Measurements from ENCODE around the gene ZC3H7A. TPM values are rescaled to one million over a fixed set of nuclear protein-coding genes. Genes with fewer than 3 reads are reported as not detected.

The ZC3H7A gene
- total RNA-seq, 1 donor from 2014 or later: 163 TPM

GRCh38 chr16:11794447-11794846 lies 2.6 kb downstream of the ZC3H7A start:
- ChIA-PET CTCF (no interaction called here), POLR2A (interaction anchor here (0.6 to 10.9 kb wide), 3 partner anchors 11 to 53 kb away, joined by 3 to 182 read pairs (median 151); partner anchors contain the start of gene TXNDC11)
- ATAC-seq (ENCODE audit: low read depth): no peak
- Mint-ChIP-seq H3K27ac (peak overlapping the region; percentile 86), H3K4me3 (peak overlapping the region; percentile 89), H3K36me3 (ENCODE audit: low read depth) (peaks cover 53% of the 10 kb centered on the region), H3K27me3 (no peaks in the 10 kb centered on the region), H3K9me3 (no peaks in the 10 kb centered on the region), H3K4me1 (peaks cover 73% of the 10 kb centered on the region)
- no peak for DNase-seq
- TF ChIP-seq CTCF (IDR thresholded peaks at IDR 0.05): no peak
- intact Hi-C loops (cut with micrococcal nuclease): no loop called here

- peaks cover 68% of the 10 kb centered on the region for H3K4me1 Mint-ChIP-seq
- ChIA-PET CTCF (interaction anchor here (0.7 kb wide), 1 partner anchor 262 kb away, joined by 3 read pairs; no protein-coding TSS in a partner anchor), POLR2A (interaction anchor here (0.6 to 10.9 kb wide), 5 partner anchors 11 to 51 kb away, joined by 3 to 182 read pairs (median 3); partner anchors contain the start of gene TXNDC11)
These were observed 3.2 kb downstream of the ZC3H7A start for GRCh38 chr16:11793840-11794239.

GRCh38 chr16:11792410-11793241 lies 4.4 kb downstream of the ZC3H7A start:
- Mint-ChIP-seq H3K36me3 (ENCODE audit: low read depth) (peaks cover 54% of the 10 kb centered on the region), H3K4me1 (peaks cover 63% of the 10 kb centered on the region), H3K9me3 (no peaks in the 10 kb centered on the region), H3K27ac (peak overlapping the region; percentile 31), H3K4me3 (peak overlapping the region; percentile 11), H3K27me3 (no peaks in the 10 kb centered on the region)
- intact Hi-C loops (cut with micrococcal nuclease): no loop called here
- TF ChIP-seq CTCF (IDR thresholded peaks at IDR 0.05): no peak
- ChIA-PET POLR2A (interaction anchor here (0.7 to 10.9 kb wide), 7 partner anchors 9 to 51 kb away, joined by 3 to 182 read pairs (median 3); partner anchors contain the start of gene TXNDC11), CTCF (interaction anchor here (0.6 to 1.8 kb wide), 3 partner anchors 9 to 295 kb away, joined by 4 read pairs; no protein-coding TSS in a partner anchor)
- ATAC-seq (ENCODE audit: low read depth): no peak
- no peak for DNase-seq

More at GRCh38 chr16:11793840-11794239, 3.2 kb downstream of the ZC3H7A start:
- no peak for TF ChIP-seq CTCF (IDR thresholded peaks at IDR 0.05)
- Mint-ChIP-seq H3K9me3 (no peaks in the 10 kb centered on the region), H3K27me3 (no peaks in the 10 kb centered on the region), H3K36me3 (ENCODE audit: low read depth) (peaks cover 53% of the 10 kb centered on the region), H3K4me3 (peak overlapping the region; percentile 89), H3K27ac (peak overlapping the region; percentile 86)
- intact Hi-C loops (cut with micrococcal nuclease): no loop called here
- ATAC-seq (ENCODE audit: low read depth) (no peak), DNase-seq (no peak)

- Mint-ChIP-seq H3K27ac (peak overlapping the region; percentile 54), H3K9me3 (no peaks in the 10 kb centered on the region), H3K4me3 (no peak overlapping the region), H3K4me1 (peaks cover 74% of the 10 kb centered on the region), H3K27me3 (no peaks in the 10 kb centered on the region), H3K36me3 (ENCODE audit: low read depth) (peaks cover 57% of the 10 kb centered on the region)
- TF ChIP-seq CTCF (IDR thresholded peaks at IDR 0.05): no peak
- POLR2A ChIA-PET: interaction anchor here (0.7 to 10.9 kb wide), 7 partner anchors 8 to 60 kb away, joined by 3 to 182 read pairs (median 3); partner anchors contain the start of gene TXNDC11
- DNase-seq (no peak), ATAC-seq (ENCODE audit: low read depth) (no peak)
- CTCF ChIA-PET: interaction anchor here (0.7 to 1.8 kb wide), 2 partner anchors 9 to 55 kb away, joined by 3 to 4 read pairs; no protein-coding TSS in a partner anchor
- intact Hi-C loops (cut with micrococcal nuclease): no loop called here
These were observed 5.8 kb downstream of the ZC3H7A start for GRCh38 chr16:11791144-11791828.
